ENCODE results near the gene GRK2.

DNA sequence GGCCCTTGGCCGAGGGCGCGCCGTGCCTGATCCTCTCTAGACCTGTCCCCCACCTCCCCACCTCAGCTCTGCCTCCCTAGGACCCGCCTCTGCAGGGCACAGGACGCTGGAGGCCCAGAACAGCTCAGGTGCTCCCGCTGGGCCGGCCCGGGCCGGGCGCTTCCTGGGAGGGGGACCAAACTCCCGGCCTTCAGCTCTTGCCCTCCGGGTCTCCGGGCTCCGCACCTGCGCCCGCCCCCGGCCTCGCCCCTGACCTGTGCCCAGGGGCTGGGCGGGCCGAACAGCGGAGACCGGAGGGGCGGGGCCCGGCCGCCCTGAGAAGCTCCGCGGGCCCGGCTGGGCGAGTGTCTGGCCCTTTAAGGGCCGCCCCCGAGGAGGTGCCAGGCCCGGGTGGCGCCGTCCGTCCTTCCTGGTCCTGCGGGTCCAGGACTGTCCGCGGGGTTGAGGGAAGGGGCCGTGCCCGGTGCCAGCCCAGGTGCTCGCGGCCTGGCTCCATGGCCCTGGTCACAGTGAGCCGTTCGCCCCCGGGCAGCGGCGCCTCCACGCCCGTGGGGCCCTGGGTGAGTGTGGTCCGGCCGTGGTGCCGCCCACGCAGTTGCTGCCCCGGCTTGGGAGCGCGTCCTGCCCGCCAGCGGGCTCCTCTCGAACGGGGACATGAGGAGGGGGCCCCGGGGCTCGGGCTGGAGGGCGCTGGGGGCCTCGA, 37.0 kb downstream of the GRK2 start, which contains the start of gene SSH3:
- TF ChIP-seq, protein P1, sequence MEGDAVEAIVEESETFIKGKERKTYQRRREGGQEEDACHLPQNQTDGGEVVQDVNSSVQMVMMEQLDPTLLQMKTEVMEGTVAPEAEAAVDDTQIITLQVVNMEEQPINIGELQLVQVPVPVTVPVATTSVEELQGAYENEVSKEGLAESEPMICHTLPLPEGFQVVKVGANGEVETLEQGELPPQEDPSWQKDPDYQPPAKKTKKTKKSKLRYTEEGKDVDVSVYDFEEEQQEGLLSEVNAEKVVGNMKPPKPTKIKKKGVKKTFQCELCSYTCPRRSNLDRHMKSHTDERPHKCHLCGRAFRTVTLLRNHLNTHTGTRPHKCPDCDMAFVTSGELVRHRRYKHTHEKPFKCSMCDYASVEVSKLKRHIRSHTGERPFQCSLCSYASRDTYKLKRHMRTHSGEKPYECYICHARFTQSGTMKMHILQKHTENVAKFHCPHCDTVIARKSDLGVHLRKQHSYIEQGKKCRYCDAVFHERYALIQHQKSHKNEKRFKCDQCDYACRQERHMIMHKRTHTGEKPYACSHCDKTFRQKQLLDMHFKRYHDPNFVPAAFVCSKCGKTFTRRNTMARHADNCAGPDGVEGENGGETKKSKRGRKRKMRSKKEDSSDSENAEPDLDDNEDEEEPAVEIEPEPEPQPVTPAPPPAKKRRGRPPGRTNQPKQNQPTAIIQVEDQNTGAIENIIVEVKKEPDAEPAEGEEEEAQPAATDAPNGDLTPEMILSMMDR (IDR thresholded peaks at IDR 0.05): no peak
- no peak for TF ChIP-seq EZH2 (IDR thresholded peaks at IDR 0.05; ENCODE audit: borderline replicate concordance, insufficient read depth, low read depth, low read length, poor library complexity, severe bottlenecking)

Measured in B cell (primary cell).